Naive thymus-derived CD4-positive, alpha-beta T cell (primary cell): ENCODE results near the gene PCP2. TPM values are rescaled to one million over a fixed set of nuclear protein-coding genes. Genes with fewer than 3 reads are reported as not detected.

Source experiments
- ATAC-seq: fragments of 150-1000 bp; cut with Tn5 transposase; 2 replicates; pipeline ENCODE4 v1.10.0; 2021; ENCODE audit warnings: mild to moderate bottlenecking, moderate library complexity
- CTCF ChIA-PET: fragments of 350-600 bp; sonication (Branson Sonifier 250); formaldehyde crosslinking; loops from one replicate; lab custom pipeline; 2021; ENCODE audit warnings: antibody characterized with exemption; lab: Charles Lee
- POLR2A ChIA-PET: fragments of 350-600 bp; sonication (Branson Sonifier 250); formaldehyde crosslinking; loops from one replicate; lab custom pipeline; 2021; ENCODE audit warnings: antibody characterized with exemption, inconsistent platforms; lab: Charles Lee
- DNase-seq, 9 donors: peaks; one replicate each; pipeline versions ENCODE4 v3.0.0 to v3.0.0-alpha.2; 2020 to 2022; ENCODE audit warnings: mixed read lengths in 1 of 9
- H3K27ac ChIP-seq: one replicate; pipeline ENCODE4 v1.7.0; 2013; ENCODE audit warnings: mild to moderate bottlenecking, low read depth, low read length, moderate library complexity
- H3K27me3 ChIP-seq, 2 donors: one replicate each; pipeline ENCODE4 v1.7.0; 2013; ENCODE audit warnings: low read length in 2 of 2, mild to moderate bottlenecking in 2 of 2, moderate library complexity in 2 of 2; ENCODE audit not compliant: control insufficient read depth in 2 of 2, insufficient read depth in 2 of 2
- H3K36me3 ChIP-seq, 3 experiments: 1 replicate in 2 of 3; 2 replicates in 1 of 3; pipeline ENCODE4 v1.7.0; 2013; ENCODE audit warnings: low read length in 3 of 3, mild to moderate bottlenecking in 3 of 3, moderate library complexity in 1 of 3; ENCODE audit not compliant: insufficient read depth in 3 of 3, control insufficient read depth in 2 of 3
- H3K4me1 ChIP-seq, 2 donors: one replicate each; pipeline ENCODE4 v1.7.0; 2013; ENCODE audit warnings: low read length in 2 of 2, mild to moderate bottlenecking in 2 of 2, moderate library complexity in 1 of 2; ENCODE audit not compliant: control insufficient read depth in 2 of 2, insufficient read depth in 2 of 2
- H3K4me3 ChIP-seq: 2 replicates; pipeline ENCODE4 v1.7.0; 2013; ENCODE audit warnings: mild to moderate bottlenecking, low read length
- H3K9me3 ChIP-seq, 3 experiments: 1 replicate in 2 of 3; 2 replicates in 1 of 3; pipeline ENCODE4 v1.7.0; 2013; ENCODE audit warnings: low read length in 3 of 3; ENCODE audit not compliant: control insufficient read depth in 2 of 3
- H3K27ac Mint-ChIP-seq, 9 donors: one replicate each; pipeline ENCODE4 v1.8.0; 2020 to 2022; ENCODE audit warnings: mixed read lengths in 9 of 9, mild to moderate bottlenecking in 8 of 9, moderate library complexity in 5 of 9, inconsistent platforms in 2 of 9
- H3K27me3 Mint-ChIP-seq, 5 donors: one replicate each; pipeline ENCODE4 v1.8.0; 2021 to 2022; ENCODE audit warnings: mixed read lengths in 5 of 5, mild to moderate bottlenecking in 1 of 5
- H3K36me3 Mint-ChIP-seq, 5 donors: one replicate each; pipeline ENCODE4 v1.8.0; 2020 to 2022; ENCODE audit warnings: mixed read lengths in 5 of 5, mild to moderate bottlenecking in 3 of 5, inconsistent platforms in 1 of 5
- H3K4me1 Mint-ChIP-seq, 7 donors: one replicate each; pipeline ENCODE4 v1.8.0; 2020 to 2022; ENCODE audit warnings: mixed read lengths in 7 of 7, mild to moderate bottlenecking in 3 of 7, inconsistent platforms in 1 of 7
- H3K4me3 Mint-ChIP-seq, 10 donors: one replicate each; pipeline ENCODE4 v1.8.0; 2020 to 2022; ENCODE audit warnings: mild to moderate bottlenecking in 10 of 10, mixed read lengths in 10 of 10, moderate library complexity in 6 of 10, inconsistent platforms in 2 of 10
- H3K9me3 Mint-ChIP-seq, 11 donors: one replicate each; pipeline ENCODE4 v1.8.0; 2020 to 2022; ENCODE audit warnings: mixed read lengths in 11 of 11, mild to moderate bottlenecking in 4 of 11, inconsistent platforms in 1 of 11, moderate library complexity in 1 of 11
- intact Hi-C, 2 donors: fragments of 100-400 bp; cut with micrococcal nuclease; formaldehyde crosslinking; loops; one replicate each; pipeline ENCODE4 v1.15.1; 2023
- polyA plus RNA-seq, 2 donors: library from polyadenylated mRNA; unstranded; fragments of 300-500 nt; fragmentation: Illumina TruSeq; gene quantifications; one replicate each; pipeline ENCODE4 v1.2.3, GENCODE V29; 2021
- total RNA-seq, 6 experiments: library from RNA in 5 of 6; stranded (reverse) in 5 of 6; gene quantifications; 1 replicate in 5 of 6; 2 replicates in 1 of 6; pipeline ENCODE4 v1.2.3 and lab custom pipeline; 2021 to 2026

PCP2 gene
- total and polyA plus RNA-seq, 7 experiments from 2014 or later: 2.2 to 13.4 (median 5.4) TPM; not detected in 2

- H3K4me3 Mint-ChIP-seq: no peak overlapping the region
- Histone ChIP-seq H3K4me3 (no peak overlapping the region), H3K36me3 (peaks cover 12 to 85% (median 30%) of the 10 kb centered on the region in 3 experiments), H3K27me3 (no peaks in the 10 kb centered on the region), H3K27ac (no peak overlapping the region), H3K4me1 (peaks cover 10 to 12% of the 10 kb centered on the region in 2 donors), H3K9me3 (no peaks in the 10 kb centered on the region)
- peaks cover 9 to 28% (median 17%) of the 10 kb centered on the region in 5 donors for H3K36me3 Mint-ChIP-seq
- H3K27ac Mint-ChIP-seq: no peak overlapping the region
- H3K27me3 Mint-ChIP-seq: no peaks in the 10 kb centered on the region
- ATAC-seq: no peak
- H3K9me3 Mint-ChIP-seq: peaks cover 0 to 3% (median 0%) of the 10 kb centered on the region in 11 donors
- intact Hi-C loops: loop anchor here (5.0 kb wide), 2 partner anchors 297 to 382 kb away; partner anchors contain the start of genes ELAVL1 (in 1 of the 2) and SNAPC2 (in 1 of the 2)
- CTCF ChIA-PET: interaction anchor here (1.5 kb wide), 1 partner anchor 56 kb away, joined by 3 read pairs; the partner anchor contains the start of gene TRAPPC5
- POLR2A ChIA-PET: interaction anchor here (1.4 kb wide), 1 partner anchor 11 kb away, joined by 4 read pairs; no protein-coding TSS in a partner anchor
- DNase-seq: no peak
- H3K4me1 Mint-ChIP-seq: peaks cover 18 to 31% (median 27%) of the 10 kb centered on the region in 7 donors
These were observed 8.7 kb downstream of the PCP2 start for GRCh38 chr19:7624810-7625209.

DNA sequence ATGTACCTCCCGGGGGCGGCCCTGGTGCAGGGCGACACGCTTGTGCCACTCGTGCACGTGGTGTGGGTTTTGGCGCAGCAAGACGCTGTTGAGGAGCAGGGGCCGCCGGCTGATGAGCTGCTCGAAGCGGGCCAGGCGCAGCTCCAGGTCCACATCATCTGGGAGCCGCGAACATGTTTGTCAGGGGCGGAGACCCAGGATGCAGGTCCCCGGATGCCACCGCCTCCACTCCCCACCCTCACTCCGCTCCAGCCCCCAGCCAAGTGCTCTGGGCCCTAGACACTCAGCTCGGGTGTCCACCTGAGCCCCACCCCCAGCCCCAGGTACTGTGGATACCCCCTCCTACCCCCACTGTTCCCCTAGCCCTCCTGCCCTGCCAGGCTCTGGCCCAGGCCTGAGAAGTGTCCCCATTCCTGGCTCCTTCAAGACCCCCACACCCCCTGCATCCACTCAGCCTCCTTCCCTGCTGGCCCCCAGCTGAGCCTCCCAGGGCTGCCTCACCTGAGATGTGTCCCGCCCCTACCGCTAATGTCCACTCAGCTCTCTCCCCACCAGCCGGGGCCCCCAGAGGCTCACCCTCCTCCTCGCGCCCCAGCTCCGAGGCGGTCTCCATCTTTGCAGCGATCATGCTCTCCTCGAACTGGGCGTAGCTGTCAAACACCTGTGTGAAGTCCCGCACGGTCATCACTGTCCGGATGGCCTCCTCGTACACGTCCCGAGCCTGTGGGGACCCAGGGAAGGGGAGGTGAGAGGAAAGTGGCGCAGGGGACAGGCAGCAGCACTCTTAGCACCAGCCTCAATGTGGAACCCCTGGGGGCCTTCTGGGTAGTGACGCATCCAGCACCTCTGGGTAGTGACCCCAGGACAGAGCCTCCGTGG, 9.6 kb downstream of the PCP2 start:
- no peak for ATAC-seq
- Mint-ChIP-seq H3K4me1 (peaks cover 10 to 22% (median 19%) of the 10 kb centered on the region in 7 donors), H3K4me3 (no peak overlapping the region), H3K27ac (no peak overlapping the region), H3K9me3 (no peaks in the 10 kb centered on the region), H3K27me3 (no peaks in the 10 kb centered on the region), H3K36me3 (peaks cover 4 to 21% (median 12%) of the 10 kb centered on the region in 5 donors)
- ChIA-PET CTCF (interaction anchor here (1.5 kb wide), 1 partner anchor 57 kb away, joined by 3 read pairs; the partner anchor contains the start of gene TRAPPC5), POLR2A (interaction anchor here (1.4 to 1.6 kb wide), 2 partner anchors 8 to 12 kb away, joined by 4 to 5 read pairs; no protein-coding TSS in a partner anchor)
- Histone ChIP-seq H3K36me3 (peaks cover 12 to 88% (median 30%) of the 10 kb centered on the region in 3 experiments), H3K9me3 (no peaks in the 10 kb centered on the region), H3K27ac (no peak overlapping the region), H3K4me3 (no peak overlapping the region), H3K27me3 (no peaks in the 10 kb centered on the region), H3K4me1 (peaks cover 10 to 12% of the 10 kb centered on the region in 2 donors)
- no peak for DNase-seq
- intact Hi-C loops: no loop called here

DNA sequence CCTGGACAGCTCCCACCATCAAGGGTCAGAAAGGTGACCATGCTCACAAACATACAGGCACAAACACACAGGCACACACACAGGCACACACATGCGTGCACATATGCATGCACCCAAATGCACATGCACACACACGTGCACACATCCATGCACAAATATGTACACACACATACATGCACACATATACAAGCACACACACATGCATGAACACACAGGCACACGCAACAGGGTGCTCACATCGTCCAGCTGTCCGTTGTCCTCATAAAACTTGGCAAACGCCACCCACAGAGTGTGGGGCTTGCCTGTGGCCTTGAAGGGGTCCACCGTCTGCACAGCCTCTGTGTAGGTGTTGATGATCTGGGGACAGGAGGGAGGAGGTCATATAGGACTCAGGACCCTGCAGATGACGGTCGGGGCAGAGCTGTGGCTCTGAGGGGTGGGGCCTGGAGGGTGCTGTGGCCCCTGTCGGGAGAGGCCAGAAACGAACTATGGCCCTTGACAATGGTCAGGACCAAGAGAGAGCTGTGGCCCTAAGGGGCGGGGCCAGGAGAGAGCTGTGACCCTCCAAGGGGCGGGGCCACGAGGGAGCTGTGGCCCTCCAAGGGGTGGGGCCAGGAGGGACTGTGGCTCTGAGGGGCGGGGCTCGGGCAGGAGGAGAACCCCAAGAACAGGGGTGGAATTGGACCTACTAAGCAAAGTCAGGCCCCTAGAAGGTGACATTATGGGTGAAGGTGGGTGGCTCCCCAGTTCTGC, 10.4 kb downstream of the PCP2 start:
- peaks cover 12 to 30% (median 19%) of the 10 kb centered on the region in 5 donors for H3K36me3 Mint-ChIP-seq

GRCh38 chr19:7620442-7621412, 12.8 kb downstream of the PCP2 start:
- ChIA-PET POLR2A (no interaction called here), CTCF (no interaction called here)
- no peak overlapping the region for H3K4me3 Mint-ChIP-seq
- H3K9me3 ChIP-seq: no peaks in the 10 kb centered on the region
- peaks cover 12 to 31% (median 20%) of the 10 kb centered on the region in 5 donors for H3K36me3 Mint-ChIP-seq
- H3K36me3 ChIP-seq: peaks cover 12 to 83% (median 19%) of the 10 kb centered on the region in 3 experiments
- H3K27me3 Mint-ChIP-seq: no peaks in the 10 kb centered on the region
- H3K9me3 Mint-ChIP-seq: peaks cover 0 to 3% (median 0%) of the 10 kb centered on the region in 11 donors
- H3K4me1 ChIP-seq: no peaks in the 10 kb centered on the region
- H3K27me3 ChIP-seq: no peaks in the 10 kb centered on the region
- H3K4me1 Mint-ChIP-seq: peaks cover 0 to 11% (median 0%) of the 10 kb centered on the region in 7 donors
- H3K27ac ChIP-seq: no peak overlapping the region
- DNase-seq (no peak), ATAC-seq (no peak)
- H3K27ac Mint-ChIP-seq: no peak overlapping the region
- H3K4me3 ChIP-seq: no peak overlapping the region
- intact Hi-C loops: no loop called here

More for the DNA sequence above, 10.4 kb downstream of the PCP2 start:
- H3K27ac Mint-ChIP-seq: peak overlapping the region in 1 of 9 donors; percentile 43
- Histone ChIP-seq H3K27ac (no peak overlapping the region), H3K36me3 (peaks cover 12 to 95% (median 30%) of the 10 kb centered on the region in 3 experiments), H3K4me3 (no peak overlapping the region), H3K27me3 (no peaks in the 10 kb centered on the region), H3K4me1 (peaks cover 3 to 4% of the 10 kb centered on the region in 2 donors), H3K9me3 (no peaks in the 10 kb centered on the region)
- ChIA-PET POLR2A (interaction anchor here (1.6 kb wide), 1 partner anchor 9 kb away, joined by 5 read pairs; no protein-coding TSS in a partner anchor), CTCF (interaction anchor here (1.5 kb wide), 1 partner anchor 58 kb away, joined by 3 read pairs; the partner anchor contains the start of gene TRAPPC5)
- DNase-seq: no peak
- H3K27me3 Mint-ChIP-seq: no peaks in the 10 kb centered on the region
- peaks cover 0 to 3% (median 0%) of the 10 kb centered on the region in 11 donors for H3K9me3 Mint-ChIP-seq
- peak; percentile 9 for ATAC-seq
- H3K4me1 Mint-ChIP-seq: peaks cover 9 to 14% (median 11%) of the 10 kb centered on the region in 7 donors
- H3K4me3 Mint-ChIP-seq: no peak overlapping the region
- intact Hi-C loops: no loop called here

DNA sequence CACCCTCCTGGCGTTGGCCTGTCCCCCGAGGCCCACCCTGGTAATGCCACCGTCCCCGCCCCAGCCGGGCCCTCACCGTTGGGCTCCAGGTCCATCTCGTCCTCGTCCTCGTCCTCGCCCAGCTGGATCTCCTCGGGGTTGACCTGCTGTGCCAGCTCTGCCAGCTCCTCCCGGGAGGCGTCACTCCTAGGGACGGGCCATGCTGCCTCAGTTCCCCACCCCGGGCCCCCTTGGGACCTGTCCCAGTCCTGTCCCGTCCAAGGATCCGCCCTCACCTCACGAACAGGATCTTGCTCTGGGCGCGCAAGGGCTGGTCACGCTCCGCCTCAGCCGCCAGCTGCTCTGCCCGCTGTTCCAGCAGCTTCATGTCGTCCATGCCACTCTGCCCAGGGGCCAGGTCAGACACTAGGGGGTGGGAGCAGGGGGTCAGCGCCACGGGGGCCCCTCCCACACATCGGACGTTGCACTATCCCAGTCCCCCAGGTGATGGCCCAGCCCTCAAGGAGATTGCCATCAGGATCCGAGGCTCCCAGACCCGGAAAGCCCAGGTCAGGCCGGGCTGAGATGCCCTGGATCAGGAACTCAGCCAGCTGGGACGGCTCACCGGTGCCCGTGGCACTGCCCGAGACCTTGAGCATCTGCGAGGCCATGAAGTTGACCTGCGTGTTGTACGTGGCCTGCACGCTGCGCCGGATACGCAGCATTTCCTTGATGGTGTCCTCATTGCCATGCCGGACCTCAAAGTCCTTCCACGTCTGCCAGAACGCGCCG, 13.7 kb downstream of the PCP2 start:
- ChIA-PET POLR2A (no interaction called here), CTCF (no interaction called here)
- ATAC-seq: no peak
- no peak for DNase-seq
- Histone ChIP-seq H3K27me3 (no peaks in the 10 kb centered on the region), H3K9me3 (no peaks in the 10 kb centered on the region), H3K4me3 (no peak overlapping the region), H3K27ac (no peak overlapping the region), H3K4me1 (no peaks in the 10 kb centered on the region), H3K36me3 (peaks cover 12 to 75% (median 19%) of the 10 kb centered on the region in 3 experiments)
- Mint-ChIP-seq H3K27me3 (no peaks in the 10 kb centered on the region), H3K27ac (no peak overlapping the region), H3K4me3 (no peak overlapping the region), H3K36me3 (peaks cover 12 to 31% (median 20%) of the 10 kb centered on the region in 5 donors), H3K9me3 (peaks cover 0 to 3% (median 0%) of the 10 kb centered on the region in 11 donors), H3K4me1 (peaks cover 0 to 9% (median 0%) of the 10 kb centered on the region in 7 donors)
- intact Hi-C loops: no loop called here
